Glutamatergic neuron (in vitro differentiated cells): ENCODE data around the gene JAK1. TPM values are rescaled to one million over a fixed set of nuclear protein-coding genes. Genes with fewer than 3 reads are reported as not detected.
A peak's percentile ranks its signal among the peaks of the same experiment; 100 is the strongest.

Experiments used
- DNase-seq: peaks from one replicate; pipeline ENCODE4 v3.0.0; 2022
- H3K27ac Mint-ChIP-seq: one replicate; pipeline ENCODE4 v1.8.0; 2020; ENCODE audit warnings: mild to moderate bottlenecking, mixed read lengths, inconsistent platforms; ENCODE audit not compliant: unreplicated experiment
- H3K27me3 Mint-ChIP-seq: one replicate; pipeline ENCODE4 v1.8.0; 2020; ENCODE audit warnings: mild to moderate bottlenecking, moderate library complexity, mixed read lengths, inconsistent platforms; ENCODE audit not compliant: unreplicated experiment
- H3K36me3 Mint-ChIP-seq: one replicate; pipeline ENCODE4 v1.8.0; 2020; ENCODE audit warnings: mild to moderate bottlenecking, mixed read lengths, inconsistent platforms; ENCODE audit not compliant: unreplicated experiment
- H3K4me1 Mint-ChIP-seq: one replicate; pipeline ENCODE4 v1.8.0; 2020; ENCODE audit warnings: mild to moderate bottlenecking, low read depth, mixed read lengths, inconsistent platforms; ENCODE audit not compliant: unreplicated experiment
- H3K4me3 Mint-ChIP-seq: one replicate; pipeline ENCODE4 v1.8.0; 2020; ENCODE audit warnings: mild to moderate bottlenecking, mixed read lengths, inconsistent platforms; ENCODE audit not compliant: unreplicated experiment
- H3K9me3 Mint-ChIP-seq: one replicate; pipeline ENCODE4 v1.8.0; 2020; ENCODE audit warnings: mild to moderate bottlenecking, moderate library complexity, mixed read lengths, inconsistent platforms; ENCODE audit not compliant: unreplicated experiment
- long read RNA-seq: library from polyadenylated mRNA; unstranded; transcript quantifications from one replicate; pipeline ENCODE4 v2.0.0, GENCODE V29; 2020; ENCODE audit not compliant: unreplicated experiment
- total RNA-seq: library from RNA; stranded (reverse); fragmentation: NEBNext Ultra II Directional; extraction: Animal tissue kit (Norgen Biotek cat#: 25700); gene quantifications from one replicate; pipeline ENCODE4 v1.2.1, GENCODE V29; 2021; ENCODE audit not compliant: unreplicated experiment
- TF ChIP-seq, protein P1 (sequence below): fragments of 200-600 bp; sonication (generic); IDR thresholded peaks from one replicate; pipeline ENCODE4 v1.5.0; 2021; ENCODE audit not compliant: partially characterized antibody, unreplicated experiment

JAK1 gene
- 16.9 TPM for total RNA-seq
- long read RNA-seq, partial matches to known transcripts: 1 of 2 reads
- long read RNA-seq, other reads (novel, unspliced or antisense): 1 of 2 reads

DNA sequence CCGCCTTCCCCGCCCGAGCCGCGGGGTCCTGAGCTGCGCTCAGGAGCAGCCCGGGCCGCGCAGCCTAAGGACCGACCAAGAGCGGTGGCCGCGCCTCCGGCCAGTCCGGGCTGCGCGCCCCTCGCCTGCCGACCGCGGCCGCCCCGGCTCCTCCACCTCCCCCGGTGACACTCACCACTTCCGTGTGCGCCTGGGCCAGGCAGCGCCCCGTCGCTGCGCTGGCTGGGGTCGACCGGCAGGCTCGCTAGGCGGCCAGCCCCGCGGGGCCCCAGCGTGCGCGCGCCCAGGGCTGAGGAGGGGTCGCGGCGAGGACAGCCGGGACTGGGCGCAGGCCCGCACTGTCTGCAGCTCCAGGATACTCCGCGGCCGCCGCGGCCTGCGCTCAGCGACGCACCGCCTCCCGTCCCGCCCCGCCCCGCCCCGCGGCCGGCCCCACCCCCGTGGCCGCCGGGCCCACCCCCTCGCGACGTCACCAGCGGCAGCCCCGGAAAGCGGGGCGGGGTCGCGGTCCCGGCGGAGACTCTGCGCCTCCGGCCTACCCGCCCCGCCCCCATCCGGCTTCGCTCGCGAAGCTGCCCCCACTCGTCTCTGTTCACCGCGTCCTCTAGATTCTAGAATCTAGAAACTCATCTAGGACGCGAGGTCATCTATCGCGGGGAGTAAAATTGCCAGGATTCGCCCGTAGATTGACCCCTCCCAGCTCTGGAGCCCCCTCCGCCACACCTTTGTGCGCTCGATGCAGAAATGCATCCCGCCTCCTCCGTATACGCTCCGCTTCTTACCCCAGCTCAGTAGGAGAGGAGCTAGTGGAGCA lies at the start of gene JAK1:
JAK1 (minus strand) TSS at position 392 of the 814 bp plus-strand sequence. CDS start 80,285 bp downstream, outside the sequence.
- Mint-ChIP-seq H3K36me3 (no peaks in the 10 kb centered on the region), H3K4me1 (peaks cover 12% of the 10 kb centered on the region), H3K27ac (peak within 1 kb of the TSS; percentile 76), H3K27me3 (peaks cover 6% of the 10 kb centered on the region), H3K9me3 (no peaks in the 10 kb centered on the region), H3K4me3 (peak within 1 kb of the TSS; percentile 90)
- TF ChIP-seq, protein P1, sequence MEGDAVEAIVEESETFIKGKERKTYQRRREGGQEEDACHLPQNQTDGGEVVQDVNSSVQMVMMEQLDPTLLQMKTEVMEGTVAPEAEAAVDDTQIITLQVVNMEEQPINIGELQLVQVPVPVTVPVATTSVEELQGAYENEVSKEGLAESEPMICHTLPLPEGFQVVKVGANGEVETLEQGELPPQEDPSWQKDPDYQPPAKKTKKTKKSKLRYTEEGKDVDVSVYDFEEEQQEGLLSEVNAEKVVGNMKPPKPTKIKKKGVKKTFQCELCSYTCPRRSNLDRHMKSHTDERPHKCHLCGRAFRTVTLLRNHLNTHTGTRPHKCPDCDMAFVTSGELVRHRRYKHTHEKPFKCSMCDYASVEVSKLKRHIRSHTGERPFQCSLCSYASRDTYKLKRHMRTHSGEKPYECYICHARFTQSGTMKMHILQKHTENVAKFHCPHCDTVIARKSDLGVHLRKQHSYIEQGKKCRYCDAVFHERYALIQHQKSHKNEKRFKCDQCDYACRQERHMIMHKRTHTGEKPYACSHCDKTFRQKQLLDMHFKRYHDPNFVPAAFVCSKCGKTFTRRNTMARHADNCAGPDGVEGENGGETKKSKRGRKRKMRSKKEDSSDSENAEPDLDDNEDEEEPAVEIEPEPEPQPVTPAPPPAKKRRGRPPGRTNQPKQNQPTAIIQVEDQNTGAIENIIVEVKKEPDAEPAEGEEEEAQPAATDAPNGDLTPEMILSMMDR: no peak
- peak; percentile 93 for DNase-seq

DNA sequence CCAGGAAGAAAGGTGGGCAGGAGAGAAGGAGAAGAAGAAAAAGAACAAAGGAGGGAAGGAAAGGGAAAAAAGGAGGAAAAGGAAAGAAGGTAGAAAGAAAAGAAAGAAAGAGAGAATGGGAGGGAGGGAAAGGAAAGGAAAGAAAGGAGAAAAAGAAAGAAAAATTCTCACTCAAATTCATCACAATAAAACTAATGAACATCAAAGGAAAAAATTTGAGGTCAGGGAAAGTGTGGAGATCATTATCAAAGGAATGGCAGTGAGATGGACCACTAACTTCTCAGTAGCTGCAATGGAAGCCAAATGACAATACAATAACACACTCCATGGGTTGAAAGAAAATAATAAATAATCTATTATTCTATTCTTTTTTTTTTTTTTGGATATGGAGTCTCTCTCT lies 48.0 kb upstream of the JAK1 start:
- peaks cover 5% of the 10 kb centered on the region for H3K27me3 Mint-ChIP-seq
- no peak for DNase-seq
- no peak overlapping the region for H3K4me3 Mint-ChIP-seq
- no peaks in the 10 kb centered on the region for H3K4me1 Mint-ChIP-seq
- TF ChIP-seq, protein P1: no peak
- H3K36me3 Mint-ChIP-seq: no peaks in the 10 kb centered on the region
- H3K9me3 Mint-ChIP-seq: no peaks in the 10 kb centered on the region
- no peak overlapping the region for H3K27ac Mint-ChIP-seq

DNA sequence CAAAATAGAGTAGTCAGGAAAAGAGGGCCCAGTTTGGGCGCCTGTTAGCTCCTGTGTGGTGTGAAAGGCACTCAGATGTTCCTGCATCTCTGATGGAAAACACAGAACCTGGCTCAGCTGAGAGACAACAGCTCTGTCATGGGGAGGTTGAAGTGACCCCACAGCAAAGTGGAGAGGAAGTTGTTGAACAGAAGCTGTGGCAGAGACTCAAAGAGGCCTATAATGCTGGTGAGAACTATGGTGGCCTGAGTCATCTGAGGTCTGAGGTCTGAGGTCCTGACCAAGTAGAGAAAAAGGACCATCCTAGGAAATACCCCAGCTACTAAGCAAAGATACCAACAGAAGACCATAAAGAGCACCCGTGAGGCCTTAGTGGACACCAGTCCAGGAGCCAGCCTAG lies 45.6 kb upstream of the JAK1 start:
- Mint-ChIP-seq H3K27me3 (peaks cover 6% of the 10 kb centered on the region), H3K4me3 (no peak overlapping the region), H3K4me1 (no peaks in the 10 kb centered on the region), H3K27ac (no peak overlapping the region), H3K36me3 (no peaks in the 10 kb centered on the region), H3K9me3 (no peaks in the 10 kb centered on the region)
- DNase-seq: no peak
- TF ChIP-seq, protein P1: no peak

DNA sequence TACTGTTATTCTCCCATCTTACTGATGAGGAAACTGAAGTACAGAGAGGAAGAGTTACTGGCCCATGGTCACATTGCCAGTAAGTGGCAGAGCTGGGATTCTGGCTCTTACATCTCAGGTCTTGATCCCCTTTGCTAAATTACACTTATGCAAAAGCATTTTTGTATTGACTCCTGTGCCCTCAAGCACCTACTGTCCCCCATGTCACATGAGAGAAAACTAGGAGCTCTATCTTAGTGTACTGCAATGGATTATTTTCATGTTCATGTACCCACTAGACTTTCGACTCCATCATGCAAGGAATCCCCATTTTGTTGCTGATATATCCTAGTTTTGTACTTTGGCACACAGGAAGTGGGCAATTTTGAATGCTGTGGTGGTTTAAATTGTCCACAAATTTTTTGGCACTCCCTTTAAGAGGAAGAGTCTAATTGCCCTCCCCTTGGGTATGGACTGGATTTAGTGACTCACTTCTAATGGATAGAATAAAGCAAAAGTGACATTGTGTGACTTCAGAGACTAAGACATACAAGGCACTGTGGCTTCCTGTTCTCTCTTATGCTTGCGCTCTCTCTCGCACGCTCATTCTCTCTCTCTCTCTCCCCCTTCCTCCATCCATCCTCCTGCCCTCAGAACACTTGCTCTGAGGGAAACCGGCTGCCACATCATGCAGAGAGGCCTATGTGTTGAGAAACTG lies 43.5 kb upstream of the JAK1 start:
- peaks cover 7% of the 10 kb centered on the region for H3K27me3 Mint-ChIP-seq
- no peak for DNase-seq
- no peaks in the 10 kb centered on the region for H3K36me3 Mint-ChIP-seq
- no peaks in the 10 kb centered on the region for H3K4me1 Mint-ChIP-seq
- no peak overlapping the region for H3K4me3 Mint-ChIP-seq
- no peak overlapping the region for H3K27ac Mint-ChIP-seq
- H3K9me3 Mint-ChIP-seq: no peaks in the 10 kb centered on the region
- TF ChIP-seq, protein P1: no peak

DNA sequence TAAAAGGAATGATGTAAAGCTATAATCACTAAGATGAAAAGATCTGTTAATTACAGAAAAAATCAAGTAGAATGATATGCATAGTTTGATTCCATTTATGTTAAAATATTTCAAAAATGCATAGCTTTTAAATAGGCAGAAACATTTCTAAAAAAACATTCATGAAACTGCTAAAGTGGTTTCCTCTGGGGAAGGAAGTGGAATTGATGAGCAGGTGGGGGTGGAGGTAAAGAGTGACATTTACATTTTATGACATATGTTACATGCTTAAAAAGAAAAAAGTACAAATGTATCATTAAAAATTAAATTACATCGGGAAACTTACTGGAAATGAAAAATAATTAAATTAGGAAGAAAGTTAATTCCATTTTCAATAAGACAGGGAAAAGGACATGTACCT lies 42.8 kb upstream of the JAK1 start:
- no peaks in the 10 kb centered on the region for H3K4me1 Mint-ChIP-seq
- H3K4me3 Mint-ChIP-seq: no peak overlapping the region
- TF ChIP-seq, protein P1: no peak
- no peak for DNase-seq
- H3K36me3 Mint-ChIP-seq: no peaks in the 10 kb centered on the region
- no peaks in the 10 kb centered on the region for H3K9me3 Mint-ChIP-seq
- no peak overlapping the region for H3K27ac Mint-ChIP-seq
- H3K27me3 Mint-ChIP-seq: peaks cover 8% of the 10 kb centered on the region
